Stomach (tissue), 19 donors: ENCODE measurements around the gene HSDL2. TPM values are rescaled to one million over a fixed set of nuclear protein-coding genes. Genes with fewer than 3 reads are reported as not detected.
A peak's percentile ranks its signal among the peaks of the same experiment; 100 is the strongest.

ENCODE experiments used
- DNase-seq, 2 donors: peaks; one replicate each; pipeline versions ENCODE4 v3.0.0 to v3.0.0-alpha.2; 2013 to 2019
- H3K27ac ChIP-seq, 5 donors: fragments of 200-600 bp in 4 of 5; sonication (generic) in 4 of 5; one replicate each; pipeline ENCODE4 v1.5.1; 2013 to 2019; ENCODE audit warnings: mild to moderate bottlenecking in 1 of 5, moderate library complexity in 1 of 5
- H3K27me3 ChIP-seq, 3 donors: fragments of 200-600 bp; sonication (generic); one replicate each; pipeline ENCODE4 v1.5.1; 2017 to 2019; ENCODE audit warnings: mixed run types in 1 of 3
- H3K36me3 ChIP-seq, 4 donors: fragments of 200-600 bp; sonication (generic); 1 replicate in 3 of 4; 2 replicates in 1 of 4; pipeline ENCODE4 v1.5.1; 2016 to 2019
- H3K4me1 ChIP-seq, 4 donors: fragments of 200-600 bp; sonication (generic); one replicate each; pipeline ENCODE4 v1.5.1; 2016 to 2019
- H3K4me3 ChIP-seq, 4 donors: fragments of 200-600 bp; sonication (generic) in 3 of 4; one replicate each; pipeline ENCODE4 v1.5.1; 2016 to 2019; ENCODE audit warnings: mild to moderate bottlenecking in 1 of 4
- H3K9me3 ChIP-seq, 4 donors: fragments of 200-600 bp; sonication (generic); one replicate each; pipeline ENCODE4 v1.5.1; 2016 to 2019
- CTCF ChIP-seq, 7 experiments: fragments of 450-650 bp in 4 of 7; fragments of 200-600 bp in 3 of 7; sonication (generic) in 3 of 7; IDR thresholded peaks; one replicate each; pipeline ENCODE4 v1.5.1; 2016 to 2019; ENCODE audit warnings: antibody characterized with exemption in 7 of 7, control low read depth in 2 of 7, mild to moderate bottlenecking in 1 of 7
- EP300 ChIP-seq: sonication (generic); formaldehyde crosslinking; IDR thresholded peaks from one replicate; pipeline ENCODE4 v1.6.1; 2017; ENCODE audit warnings: antibody characterized with exemption
- POLR2A ChIP-seq, 4 donors: fragments of 450-650 bp; IDR thresholded peaks; one replicate each; pipeline ENCODE4 v1.6.1; 2016; ENCODE audit warnings: antibody characterized with exemption in 4 of 4, control low read depth in 2 of 4, mild to moderate bottlenecking in 1 of 4, moderate library complexity in 1 of 4
- POLR2AphosphoS5 ChIP-seq, 3 donors: sonication (generic); formaldehyde crosslinking; IDR thresholded peaks; one replicate each; pipeline ENCODE4 v1.6.1; 2016; ENCODE audit warnings: antibody characterized with exemption in 3 of 3
- WGBS, 5 donors: extraction: QIAGEN DNeasy Blood & Tissue Kit in 3 of 5; methylation state at CpG; one replicate each; pipeline versions ENCODE4 v1.1.5 to v1.1.7; 2013 to 2018; 5-methylcytosine and 5-hydroxymethylcytosine counted together
- intact Hi-C: fragments of 100-400 bp; cut with DNase I; formaldehyde crosslinking; loops from one replicate; pipeline ENCODE4 v1.15.1; 2023; ENCODE audit warnings: low total_unique reads
- long read RNA-seq, 10 donors: transcript quantifications; one replicate each; lab custom pipeline, GENCODE V29; 2026
- polyA plus RNA-seq, 3 donors: library from polyadenylated mRNA; stranded (reverse); fragments of 200-250 nt; gene quantifications; one replicate each; pipeline ENCODE4 v1.2.3, GENCODE V29; 2013
- total RNA-seq, 5 donors: library from RNA; depleted of rRNA; stranded (reverse); fragments of >200 nt; gene quantifications; one replicate each; pipeline versions ENCODE4 v1.1.0 to v1.2.3, GENCODE V29; 2014 to 2016
- donor health status: healthy with polysubstance abuse.
- donor health status: Bipolar disorder and iron deficiency.
- donor health status: healthy.

The HSDL2 gene
- total RNA-seq, result 10 to 100 TPM; 18.3 to 56.9 (median 28.1) TPM
- 10 to 100 TPM; 19.6 to 24.5 (median 23.5) TPM for polyA plus RNA-seq
- long read RNA-seq, donor 1, partial matches to known transcripts, result 13 of 16 reads
- long read RNA-seq, donor 1, other reads (novel, unspliced or antisense), result 0 of 16 reads
- long read RNA-seq, donor 2, transcript HSDL2-202 (11 exons, 3,350 nt), result major isoform, 6 of 14 reads
- long read RNA-seq, donor 2, partial matches to known transcripts, result 8 of 14 reads
- long read RNA-seq, donor 2, other reads (novel, unspliced or antisense), result 0 of 14 reads
- long read RNA-seq, donor 3, partial matches to known transcripts, result 0 of 3 reads
- long read RNA-seq, donor 3, other reads (novel, unspliced or antisense), result 0 of 3 reads
- long read RNA-seq, donor 4, result 0 reads
- long read RNA-seq, donor 5, transcript HSDL2-202 (11 exons, 3,350 nt), result major isoform, 8 of 9 reads
- long read RNA-seq, donor 5, partial matches to known transcripts, result 0 of 9 reads
- long read RNA-seq, donor 5, other reads (novel, unspliced or antisense), result 0 of 9 reads
- long read RNA-seq, donor 6, transcript HSDL2-202 (11 exons, 3,350 nt), result major isoform, 18 of 43 reads
- long read RNA-seq, donor 6, partial matches to known transcripts, result 24 of 43 reads
- long read RNA-seq, donor 6, other reads (novel, unspliced or antisense), result 0 of 43 reads
- long read RNA-seq, donor 7, transcript HSDL2-202 (11 exons, 3,350 nt), result major isoform, 10 of 11 reads
- long read RNA-seq, donor 7, partial matches to known transcripts, result 0 of 11 reads
- long read RNA-seq, donor 7, other reads (novel, unspliced or antisense), result 0 of 11 reads
- long read RNA-seq, donor 8, partial matches to known transcripts, result 19 of 20 reads
- long read RNA-seq, donor 8, other reads (novel, unspliced or antisense), result 0 of 20 reads
- long read RNA-seq, donor 9, transcript HSDL2-202 (11 exons, 3,350 nt), result major isoform, 7 of 7 reads
- long read RNA-seq, donor 9, partial matches to known transcripts, result 0 of 7 reads
- long read RNA-seq, donor 9, other reads (novel, unspliced or antisense), result 0 of 7 reads
- long read RNA-seq, donor 10, partial matches to known transcripts, result 5 of 8 reads
- long read RNA-seq, donor 10, other reads (novel, unspliced or antisense), result 0 of 8 reads

GRCh38 chr9:112380102-112380824 lies at the start of gene HSDL2:
HSDL2 (plus strand) TSS chr9:112380108; CDS start chr9:112380164, 56 bp downstream.
- 0 to 1% (median 0%) methylated on average over 15 to 43 of the region's 43 CpGs for WGBS, 5 donors
- no peaks in the 10 kb centered on the region for H3K36me3 ChIP-seq
- intact Hi-C loops, result no loop called here
- no peaks in the 10 kb centered on the region for H3K9me3 ChIP-seq
- TF ChIP-seq POLR2A (IDR thresholded peaks at IDR 0.05) (no peak), EP300 (no peak), CTCF (IDR thresholded peaks at IDR 0.05) (no peak), POLR2AphosphoS5 (IDR thresholded peaks at IDR 0.05) (no peak)
- peak within 1 kb of the TSS; percentile 61 to 83 (median 76) for H3K4me3 ChIP-seq
- DNase-seq, result peak; percentile 52 to 80
- H3K4me1 ChIP-seq, result peaks cover 37 to 75% (median 56%) of the 10 kb centered on the region in 4 donors
- peak within 1 kb of the TSS; percentile 97 to 99 (median 99) for H3K27ac ChIP-seq
- no peaks in the 10 kb centered on the region for H3K27me3 ChIP-seq

GRCh38 chr9:112331674-112331952 lies 48.3 kb upstream of the HSDL2 start:
- H3K27me3 ChIP-seq, result no peaks in the 10 kb centered on the region
- intact Hi-C loops, result no loop called here
- peaks cover 6 to 67% (median 34%) of the 10 kb centered on the region in 4 donors for H3K4me1 ChIP-seq
- 26 to 56% (median 39%) methylated on average over 4 of the region's 4 CpGs for WGBS, 5 donors
- peak in 1 of 2 donors; percentile 26 for DNase-seq
- no peak for TF ChIP-seq POLR2AphosphoS5 (IDR thresholded peaks at IDR 0.05)
- no peak for TF ChIP-seq EP300
- no peak for TF ChIP-seq CTCF (IDR thresholded peaks at IDR 0.05)
- TF ChIP-seq POLR2A (IDR thresholded peaks at IDR 0.05), result no peak
- H3K4me3 ChIP-seq, result peak overlapping the region in 3 of 4 donors; percentile 4 to 90 (median 67)
- no peaks in the 10 kb centered on the region for H3K36me3 ChIP-seq
- H3K9me3 ChIP-seq, result no peaks in the 10 kb centered on the region
- H3K27ac ChIP-seq, result peak overlapping the region in 3 of 5 donors; percentile 10 to 100 (median 33)

- 3 to 12% (median 6%) methylated on average over 4 of the region's 4 CpGs for WGBS, 5 donors
- TF ChIP-seq EP300 (no peak), POLR2A (IDR thresholded peaks at IDR 0.05) (no peak), CTCF (IDR thresholded peaks at IDR 0.05) (no peak), POLR2AphosphoS5 (IDR thresholded peaks at IDR 0.05) (no peak)
- H3K4me3 ChIP-seq, result peak overlapping the region; percentile 67 to 99 (median 94)
- intact Hi-C loops, result no loop called here
- peak overlapping the region in 4 of 5 donors; percentile 99 to 100 (median 100) for H3K27ac ChIP-seq
- no peaks in the 10 kb centered on the region for H3K9me3 ChIP-seq
- DNase-seq, result no peak
- H3K27me3 ChIP-seq, result no peaks in the 10 kb centered on the region
- peaks cover 6 to 61% (median 34%) of the 10 kb centered on the region in 4 donors for H3K4me1 ChIP-seq
- no peaks in the 10 kb centered on the region for H3K36me3 ChIP-seq
Observed at GRCh38 chr9:112332214-112332613, 47.7 kb upstream of the HSDL2 start.
